ENCODE measurements around the gene KMT5B. TPM values are rescaled to one million over a fixed set of nuclear protein-coding genes. Genes with fewer than 3 reads are reported as not detected.

The KMT5B gene
- total RNA-seq, 1 donor from 2014 or later: 43.7 TPM

GRCh38 chr11:68200639-68201038, 12.5 kb downstream of the KMT5B start:
- DNase-seq (ENCODE audit: low read depth, low spot score): no peak
- Mint-ChIP-seq H3K9me3 (no peaks in the 10 kb centered on the region), H3K4me3 (no peak overlapping the region), H3K36me3 (ENCODE audit: low read depth) (no peaks in the 10 kb centered on the region), H3K4me1 (peaks cover 32% of the 10 kb centered on the region), H3K27me3 (ENCODE audit: low read depth) (no peaks in the 10 kb centered on the region), H3K27ac (ENCODE audit: unreplicated experiment) (peak overlapping the region; percentile 1)
- TF ChIP-seq, protein P1, sequence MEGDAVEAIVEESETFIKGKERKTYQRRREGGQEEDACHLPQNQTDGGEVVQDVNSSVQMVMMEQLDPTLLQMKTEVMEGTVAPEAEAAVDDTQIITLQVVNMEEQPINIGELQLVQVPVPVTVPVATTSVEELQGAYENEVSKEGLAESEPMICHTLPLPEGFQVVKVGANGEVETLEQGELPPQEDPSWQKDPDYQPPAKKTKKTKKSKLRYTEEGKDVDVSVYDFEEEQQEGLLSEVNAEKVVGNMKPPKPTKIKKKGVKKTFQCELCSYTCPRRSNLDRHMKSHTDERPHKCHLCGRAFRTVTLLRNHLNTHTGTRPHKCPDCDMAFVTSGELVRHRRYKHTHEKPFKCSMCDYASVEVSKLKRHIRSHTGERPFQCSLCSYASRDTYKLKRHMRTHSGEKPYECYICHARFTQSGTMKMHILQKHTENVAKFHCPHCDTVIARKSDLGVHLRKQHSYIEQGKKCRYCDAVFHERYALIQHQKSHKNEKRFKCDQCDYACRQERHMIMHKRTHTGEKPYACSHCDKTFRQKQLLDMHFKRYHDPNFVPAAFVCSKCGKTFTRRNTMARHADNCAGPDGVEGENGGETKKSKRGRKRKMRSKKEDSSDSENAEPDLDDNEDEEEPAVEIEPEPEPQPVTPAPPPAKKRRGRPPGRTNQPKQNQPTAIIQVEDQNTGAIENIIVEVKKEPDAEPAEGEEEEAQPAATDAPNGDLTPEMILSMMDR (conservative IDR thresholded peaks at IDR 0.05): no peak

- H3K27ac Mint-ChIP-seq (ENCODE audit: unreplicated experiment): peak overlapping the region; percentile 0
- H3K27me3 Mint-ChIP-seq (ENCODE audit: low read depth): no peaks in the 10 kb centered on the region
- no peaks in the 10 kb centered on the region for H3K36me3 Mint-ChIP-seq (ENCODE audit: low read depth)
- H3K4me1 Mint-ChIP-seq: peaks cover 32% of the 10 kb centered on the region
- TF ChIP-seq, protein P1 (conservative IDR thresholded peaks at IDR 0.05): no peak
- no peaks in the 10 kb centered on the region for H3K9me3 Mint-ChIP-seq
- H3K4me3 Mint-ChIP-seq: no peak overlapping the region
- DNase-seq (ENCODE audit: low read depth, low spot score): no peak
These were observed 13.7 kb downstream of the KMT5B start for GRCh38 chr11:68199295-68199987.

DNA sequence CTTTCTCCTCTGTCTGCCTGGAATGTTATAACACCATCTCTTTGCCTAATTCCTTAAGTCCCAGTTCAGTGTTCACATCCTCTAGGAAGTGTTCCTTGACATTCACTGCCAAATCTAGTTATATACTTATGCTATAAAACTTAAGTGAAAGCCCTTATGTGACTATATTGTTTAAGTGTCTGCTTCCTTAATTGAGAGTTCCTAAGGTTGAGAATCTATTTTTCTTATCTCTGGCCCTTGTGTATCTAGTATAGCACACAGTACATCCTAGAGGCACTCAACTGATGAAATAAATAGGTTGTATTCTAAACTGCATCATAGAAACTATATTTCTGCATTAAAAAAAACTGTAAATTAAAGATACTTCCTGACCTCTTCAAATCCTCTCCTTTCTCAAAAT, 16.9 kb downstream of the KMT5B start:
- H3K4me1 Mint-ChIP-seq: peaks cover 27% of the 10 kb centered on the region
- H3K36me3 Mint-ChIP-seq (ENCODE audit: low read depth): no peaks in the 10 kb centered on the region
- TF ChIP-seq, protein P1 (conservative IDR thresholded peaks at IDR 0.05): no peak
- DNase-seq (ENCODE audit: low read depth, low spot score): no peak
- no peaks in the 10 kb centered on the region for H3K9me3 Mint-ChIP-seq
- H3K27ac Mint-ChIP-seq (ENCODE audit: unreplicated experiment): no peak overlapping the region
- no peak overlapping the region for H3K4me3 Mint-ChIP-seq
- H3K27me3 Mint-ChIP-seq (ENCODE audit: low read depth): no peaks in the 10 kb centered on the region

DNA sequence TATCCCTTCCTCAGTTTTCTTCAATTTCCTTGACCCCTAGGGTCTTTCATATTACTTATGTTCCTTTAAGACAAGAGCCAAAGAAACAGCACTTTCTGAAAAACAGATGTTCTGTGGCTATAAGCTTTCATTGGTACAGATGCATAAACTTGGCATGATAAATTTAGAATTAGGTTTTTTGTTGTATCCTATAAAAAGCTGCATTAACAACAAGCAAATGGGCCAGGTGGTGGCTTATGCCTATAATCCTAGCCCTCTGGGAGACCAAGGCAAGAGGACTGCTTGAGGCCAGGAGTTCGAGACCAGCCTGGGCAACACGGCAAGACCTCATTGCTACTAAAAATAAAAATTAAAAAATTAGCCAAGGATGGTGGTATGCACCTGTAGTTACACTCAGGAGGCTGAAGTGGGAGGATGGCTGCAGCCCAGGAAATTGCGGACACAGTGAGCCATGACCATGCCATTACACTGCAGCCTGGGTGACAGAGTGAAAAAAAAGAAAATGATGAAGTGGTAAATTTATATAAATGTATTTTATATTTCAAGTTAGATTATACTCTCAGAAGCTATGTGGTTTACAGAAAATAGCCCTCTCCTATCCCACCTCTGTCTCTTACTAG, 18.3 kb downstream of the KMT5B start:
- no peak for DNase-seq (ENCODE audit: low read depth, low spot score)
- Mint-ChIP-seq H3K4me1 (peaks cover 16% of the 10 kb centered on the region), H3K27ac (ENCODE audit: unreplicated experiment) (no peak overlapping the region), H3K27me3 (ENCODE audit: low read depth) (no peaks in the 10 kb centered on the region), H3K36me3 (ENCODE audit: low read depth) (no peaks in the 10 kb centered on the region), H3K9me3 (no peaks in the 10 kb centered on the region), H3K4me3 (no peak overlapping the region)
- TF ChIP-seq, protein P1 (conservative IDR thresholded peaks at IDR 0.05): no peak

- H3K27ac Mint-ChIP-seq (ENCODE audit: unreplicated experiment): no peak overlapping the region
- no peak overlapping the region for H3K4me3 Mint-ChIP-seq
- DNase-seq (ENCODE audit: low read depth, low spot score): no peak
- TF ChIP-seq, protein P1 (conservative IDR thresholded peaks at IDR 0.05): no peak
- no peaks in the 10 kb centered on the region for H3K36me3 Mint-ChIP-seq (ENCODE audit: low read depth)
- no peaks in the 10 kb centered on the region for H3K27me3 Mint-ChIP-seq (ENCODE audit: low read depth)
- H3K4me1 Mint-ChIP-seq: peaks cover 4% of the 10 kb centered on the region
- H3K9me3 Mint-ChIP-seq: no peaks in the 10 kb centered on the region
These were observed 20.1 kb downstream of the KMT5B start for GRCh38 chr11:68193018-68193417.
